ENCODE data around the gene GOLGB1.

GRCh38 chr3:121723485-121723884, 26.1 kb downstream of the GOLGB1 start:
- TF ChIP-seq CTCF (IDR thresholded peaks at IDR 0.05; ENCODE audit: insufficient read depth, low read depth, low read length) (no peak), EZH2 (IDR thresholded peaks at IDR 0.05; ENCODE audit: insufficient read depth, low read length) (no peak)

All from astrocyte (in vitro differentiated cells and primary cell).